ENCODE measurements around the gene GFER.

DNA sequence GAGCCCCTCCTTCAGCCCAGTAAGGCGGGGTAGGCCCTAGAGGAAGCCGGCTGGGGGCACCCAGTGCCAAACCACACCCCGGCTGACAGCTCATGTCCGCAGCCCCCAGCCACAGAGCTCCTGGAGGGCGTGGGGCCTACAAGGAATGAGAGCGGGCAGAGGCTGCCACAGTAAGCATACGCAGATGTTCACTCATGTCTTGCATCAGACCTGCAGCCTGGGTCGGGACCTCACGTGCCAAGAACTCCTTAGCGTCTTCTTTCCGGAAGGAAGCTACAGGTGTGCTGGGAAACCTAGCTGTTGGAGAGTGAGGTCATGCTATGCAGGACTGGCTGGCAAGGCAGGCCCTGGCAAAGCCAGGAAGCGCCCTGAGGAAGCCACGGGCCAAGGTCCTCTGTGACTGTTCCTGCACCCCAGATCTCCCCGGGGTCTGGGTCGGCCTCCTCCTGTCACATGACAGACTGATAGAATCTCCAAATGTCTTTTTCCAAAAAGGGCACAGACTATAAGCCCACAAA is 24.1 kb downstream of the GFER start:
- TF ChIP-seq, protein P1, sequence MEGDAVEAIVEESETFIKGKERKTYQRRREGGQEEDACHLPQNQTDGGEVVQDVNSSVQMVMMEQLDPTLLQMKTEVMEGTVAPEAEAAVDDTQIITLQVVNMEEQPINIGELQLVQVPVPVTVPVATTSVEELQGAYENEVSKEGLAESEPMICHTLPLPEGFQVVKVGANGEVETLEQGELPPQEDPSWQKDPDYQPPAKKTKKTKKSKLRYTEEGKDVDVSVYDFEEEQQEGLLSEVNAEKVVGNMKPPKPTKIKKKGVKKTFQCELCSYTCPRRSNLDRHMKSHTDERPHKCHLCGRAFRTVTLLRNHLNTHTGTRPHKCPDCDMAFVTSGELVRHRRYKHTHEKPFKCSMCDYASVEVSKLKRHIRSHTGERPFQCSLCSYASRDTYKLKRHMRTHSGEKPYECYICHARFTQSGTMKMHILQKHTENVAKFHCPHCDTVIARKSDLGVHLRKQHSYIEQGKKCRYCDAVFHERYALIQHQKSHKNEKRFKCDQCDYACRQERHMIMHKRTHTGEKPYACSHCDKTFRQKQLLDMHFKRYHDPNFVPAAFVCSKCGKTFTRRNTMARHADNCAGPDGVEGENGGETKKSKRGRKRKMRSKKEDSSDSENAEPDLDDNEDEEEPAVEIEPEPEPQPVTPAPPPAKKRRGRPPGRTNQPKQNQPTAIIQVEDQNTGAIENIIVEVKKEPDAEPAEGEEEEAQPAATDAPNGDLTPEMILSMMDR (IDR thresholded peaks at IDR 0.05) = no peak
- peak; percentile 16 to 66 (median 65) for TF ChIP-seq POLR2AphosphoS5 (IDR thresholded peaks at IDR 0.05)
